CD4-positive, alpha-beta T cell treated with Interleukin-4 for 1 hour (primary cell): Measurements from ENCODE around the gene TMEM203.

Source experiments
- DNase-seq, 2 donors: peaks; one replicate each; pipeline ENCODE4 v3.0.0-alpha.2; 2020 to 2022

Gene TMEM203

DNA sequence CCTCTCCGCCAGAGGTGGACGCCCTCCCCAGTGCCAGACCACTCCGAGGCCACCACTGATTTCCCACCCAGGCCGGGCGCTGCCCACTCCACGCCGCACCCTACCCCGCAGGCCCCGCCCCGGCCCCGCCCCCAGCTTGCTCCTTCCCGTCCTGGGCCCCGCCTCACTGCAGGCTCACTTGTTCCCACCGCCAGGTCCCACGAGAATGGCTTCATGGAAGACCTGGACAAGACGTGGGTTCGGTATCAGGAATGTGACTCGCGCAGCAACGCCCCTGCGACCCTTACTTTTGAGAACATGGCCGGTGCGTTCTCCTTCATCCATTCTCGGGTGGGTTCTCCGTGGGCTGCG lies 42.1 kb downstream of the TMEM203 start:
- DNase-seq: no peak

DNA sequence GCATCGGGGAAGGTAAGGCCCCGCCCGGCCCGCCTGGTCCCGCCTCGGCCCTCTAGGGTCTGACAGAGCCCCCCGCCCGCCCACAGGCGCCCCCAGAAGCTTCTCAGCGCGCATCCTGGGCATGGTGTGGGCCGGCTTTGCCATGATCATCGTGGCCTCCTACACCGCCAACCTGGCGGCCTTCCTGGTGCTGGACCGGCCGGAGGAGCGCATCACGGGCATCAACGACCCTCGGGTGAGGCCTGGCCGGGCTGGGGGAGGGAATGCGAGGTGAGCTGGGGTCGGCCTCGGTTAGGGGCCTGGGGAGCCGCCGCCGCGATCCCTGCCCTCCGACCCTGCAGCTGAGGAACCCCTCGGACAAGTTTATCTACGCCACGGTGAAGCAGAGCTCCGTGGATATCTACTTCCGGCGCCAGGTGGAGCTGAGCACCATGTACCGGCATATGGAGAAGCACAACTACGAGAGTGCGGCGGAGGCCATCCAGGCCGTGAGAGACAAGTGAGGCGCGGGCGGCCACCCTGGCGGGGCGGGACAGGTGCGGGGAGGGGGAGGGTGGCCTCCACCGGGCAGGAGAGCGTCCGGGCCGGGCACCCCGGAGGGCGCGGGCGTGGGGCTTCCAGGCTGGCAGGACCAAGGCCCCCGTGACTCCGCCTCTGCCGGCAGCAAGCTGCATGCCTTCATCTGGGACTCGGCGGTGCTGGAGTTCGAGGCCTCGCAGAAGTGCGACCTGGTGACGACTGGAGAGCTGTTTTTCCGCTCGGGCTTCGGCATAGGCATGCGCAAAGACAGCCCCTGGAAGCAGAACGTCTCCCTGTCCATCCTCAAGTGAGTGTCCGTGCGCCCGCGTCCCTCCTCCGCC lies 42.7 kb downstream of the TMEM203 start:
- DNase-seq: no peak

DNA sequence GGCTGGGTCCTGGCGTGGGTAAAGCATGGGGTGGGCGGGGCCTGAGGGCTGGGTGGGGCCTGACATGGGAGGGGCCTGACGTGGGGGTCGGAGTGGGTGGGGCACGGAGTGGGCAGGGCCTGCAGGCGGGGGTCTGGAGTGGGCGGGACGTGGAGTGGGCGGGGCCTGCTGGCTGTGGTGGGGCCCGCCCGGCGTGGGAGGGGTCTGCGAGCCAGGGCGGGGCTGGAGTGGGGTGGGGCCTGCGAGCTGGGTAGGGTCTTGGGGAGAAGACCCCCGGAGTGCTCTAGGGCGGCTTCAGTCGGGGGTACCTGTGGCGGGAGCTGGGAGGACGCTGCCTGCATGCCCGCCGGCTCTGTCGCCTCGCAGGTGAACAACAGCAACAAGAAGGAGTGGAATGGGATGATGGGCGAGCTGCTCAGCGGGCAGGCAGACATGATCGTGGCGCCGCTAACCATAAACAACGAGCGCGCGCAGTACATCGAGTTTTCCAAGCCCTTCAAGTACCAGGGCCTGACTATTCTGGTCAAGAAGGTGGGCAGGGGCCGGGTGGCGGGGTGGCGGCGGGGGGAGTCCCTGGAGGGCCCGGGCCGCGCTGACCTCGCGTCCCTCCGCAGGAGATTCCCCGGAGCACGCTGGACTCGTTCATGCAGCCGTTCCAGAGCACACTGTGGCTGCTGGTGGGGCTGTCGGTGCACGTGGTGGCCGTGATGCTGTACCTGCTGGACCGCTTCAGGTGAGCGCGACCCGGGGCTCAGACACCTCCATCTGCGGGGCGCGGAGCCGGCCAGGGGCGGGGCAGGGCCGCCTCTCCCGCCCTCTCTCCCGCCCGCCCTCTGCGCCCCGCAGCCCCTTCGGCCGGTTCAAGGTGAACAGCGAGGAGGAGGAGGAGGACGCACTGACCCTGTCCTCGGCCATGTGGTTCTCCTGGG lies 43.6 kb downstream of the TMEM203 start:
- DNase-seq: no peak

DNA sequence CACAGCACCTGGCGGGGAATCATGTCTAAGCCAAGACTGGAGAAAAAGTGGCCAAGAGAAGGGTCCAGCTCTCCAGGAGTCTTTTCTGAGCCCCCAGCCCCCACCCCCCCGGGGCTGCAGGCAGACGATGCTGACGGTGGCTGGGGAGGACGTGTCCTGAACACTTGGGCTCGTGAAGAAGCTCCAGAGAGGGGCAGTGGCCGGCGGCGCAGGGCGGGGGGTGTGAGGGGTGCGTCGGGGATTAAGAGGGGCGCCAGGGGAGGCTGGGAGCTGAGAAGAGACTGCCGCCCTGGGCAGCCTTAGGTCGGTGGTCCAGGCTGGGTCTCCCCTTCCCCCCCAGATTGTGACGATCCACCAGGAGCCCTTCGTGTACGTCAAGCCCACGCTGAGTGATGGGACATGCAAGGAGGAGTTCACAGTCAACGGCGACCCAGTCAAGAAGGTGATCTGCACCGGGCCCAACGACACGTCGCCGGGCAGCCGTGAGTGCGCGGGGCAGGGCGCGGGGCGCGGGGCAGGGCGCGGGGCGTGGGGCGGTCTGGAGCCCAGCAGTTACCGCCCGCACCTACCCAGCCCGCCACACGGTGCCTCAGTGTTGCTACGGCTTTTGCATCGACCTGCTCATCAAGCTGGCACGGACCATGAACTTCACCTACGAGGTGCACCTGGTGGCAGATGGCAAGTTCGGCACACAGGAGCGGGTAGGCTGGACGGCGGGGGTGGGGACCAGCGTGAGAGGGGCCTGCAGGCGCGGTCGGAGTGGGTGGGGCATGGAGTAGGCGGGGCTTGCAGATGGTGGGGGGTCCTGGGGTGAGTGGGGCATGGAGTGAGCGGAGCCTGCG lies 44.5 kb downstream of the TMEM203 start:
- DNase-seq: no peak

DNA sequence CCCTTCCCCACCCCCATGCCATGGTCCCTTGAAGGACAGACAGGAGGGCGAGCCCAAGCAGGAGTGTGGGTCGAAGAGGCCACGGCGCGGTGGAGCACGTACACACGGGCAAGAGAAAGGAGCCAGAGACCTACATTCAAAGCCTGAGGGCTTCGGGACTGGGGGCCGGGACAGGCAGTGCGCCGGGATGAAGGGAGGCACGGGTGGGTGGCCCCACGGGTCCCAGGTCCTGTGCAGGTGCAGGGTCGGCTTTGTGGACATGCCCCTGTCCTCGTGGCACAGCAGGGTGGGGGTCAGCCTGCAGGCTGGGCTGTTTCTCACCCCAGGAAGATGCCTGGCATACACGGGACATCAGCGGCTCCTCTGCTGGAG lies 45.4 kb downstream of the TMEM203 start:
- no peak for DNase-seq

DNA sequence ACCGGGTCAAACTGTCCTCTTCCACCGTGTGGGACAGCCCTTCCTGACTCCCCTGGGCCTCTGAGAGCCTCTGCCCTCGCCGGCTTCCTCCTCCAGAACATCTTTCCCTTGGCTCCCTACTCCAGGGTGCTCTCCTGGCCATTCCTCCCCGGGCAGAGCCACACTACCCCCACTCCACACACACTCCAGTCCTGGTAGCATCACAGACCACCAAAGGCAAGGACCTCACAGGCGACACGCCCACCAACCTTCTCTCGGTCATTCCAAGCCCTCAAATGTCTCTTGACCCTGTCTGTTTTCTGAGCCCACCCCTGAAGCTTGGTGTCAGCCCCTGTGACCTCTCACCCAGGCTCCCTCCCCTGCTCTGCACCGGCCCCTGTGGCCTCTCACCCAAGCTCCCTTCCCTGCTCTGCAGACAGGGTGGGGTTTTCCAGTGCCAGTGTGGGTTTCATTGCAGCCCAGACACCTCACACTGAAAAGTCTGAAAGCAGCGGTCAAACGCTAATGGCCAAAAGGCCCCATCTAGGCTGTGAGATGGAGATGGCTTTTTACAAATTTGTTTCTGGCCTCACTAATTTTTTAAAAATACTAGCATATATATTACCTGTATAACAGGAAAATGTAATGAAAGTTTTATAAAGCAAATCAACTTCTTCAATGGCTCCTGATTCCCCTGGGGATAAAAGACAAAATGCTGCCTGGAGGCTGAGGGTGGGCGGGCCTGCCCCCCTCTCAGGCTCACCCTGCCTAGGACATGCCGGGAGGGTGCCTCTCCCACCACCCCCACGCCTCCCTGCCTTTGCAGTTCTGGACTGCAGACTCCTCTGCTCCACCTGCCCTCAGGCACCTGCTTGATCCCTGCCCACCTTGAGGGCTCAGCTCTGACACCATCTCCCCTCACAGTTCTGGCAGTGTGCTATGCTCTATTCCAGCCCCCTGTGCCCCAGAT lies 46.1 kb downstream of the TMEM203 start:
- no peak for DNase-seq

DNA sequence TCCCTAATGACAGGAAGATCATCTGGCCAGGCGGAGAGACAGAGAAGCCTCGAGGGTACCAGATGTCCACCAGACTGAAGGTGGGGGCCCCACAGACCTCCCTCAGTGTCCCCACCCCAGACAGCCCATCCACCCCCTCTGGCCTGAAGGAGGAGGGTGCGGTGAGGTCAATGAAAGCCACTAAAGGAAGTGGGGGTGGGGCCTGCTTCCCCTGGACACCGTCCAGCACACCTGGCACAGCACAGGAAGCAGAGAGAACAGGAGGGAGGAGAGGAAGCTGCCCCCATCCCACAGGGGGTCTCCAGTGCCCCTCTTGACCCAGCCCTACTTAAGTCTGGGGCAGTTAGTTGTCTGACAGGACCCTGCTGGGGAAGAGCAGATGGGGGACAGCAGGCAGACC lies 46.8 kb downstream of the TMEM203 start:
- no peak for DNase-seq

DNA sequence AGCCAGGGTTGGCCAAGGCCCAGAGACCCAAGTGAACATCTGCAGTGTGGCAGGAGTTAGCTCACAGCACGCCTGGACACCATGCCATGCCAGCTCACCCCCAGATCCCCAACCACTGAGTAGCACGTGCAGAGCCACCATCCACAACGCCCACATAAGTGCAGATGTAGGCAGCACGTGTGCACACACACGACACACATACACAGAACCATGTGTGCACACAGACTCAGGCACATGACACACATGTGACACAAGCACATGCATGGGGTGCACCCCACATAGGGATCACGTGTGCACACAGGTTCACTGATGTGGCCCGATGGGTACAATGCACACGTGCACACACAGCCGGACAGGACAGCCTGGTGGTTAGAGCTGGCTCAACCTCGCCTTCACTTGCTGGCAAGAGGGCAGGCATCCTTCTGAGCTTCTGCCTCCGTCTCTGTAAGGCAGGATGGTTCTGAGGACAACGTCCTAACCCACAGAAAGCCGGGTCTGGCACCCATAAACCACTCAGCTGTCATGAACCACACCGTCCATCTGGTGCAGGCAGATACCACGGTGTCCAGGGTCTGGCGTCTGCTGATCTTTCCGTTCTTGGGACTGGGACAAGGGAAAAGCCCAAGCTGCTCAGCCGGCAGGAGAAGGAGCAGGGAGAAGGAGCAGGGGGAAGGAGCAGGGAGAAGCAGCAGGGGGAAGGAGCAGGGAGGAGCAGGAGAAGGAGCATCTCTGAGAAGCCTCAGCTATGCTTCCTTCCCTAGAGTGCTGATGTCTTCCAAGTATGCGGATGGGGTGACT lies 47.6 kb downstream of the TMEM203 start:
- no peak for DNase-seq

DNA sequence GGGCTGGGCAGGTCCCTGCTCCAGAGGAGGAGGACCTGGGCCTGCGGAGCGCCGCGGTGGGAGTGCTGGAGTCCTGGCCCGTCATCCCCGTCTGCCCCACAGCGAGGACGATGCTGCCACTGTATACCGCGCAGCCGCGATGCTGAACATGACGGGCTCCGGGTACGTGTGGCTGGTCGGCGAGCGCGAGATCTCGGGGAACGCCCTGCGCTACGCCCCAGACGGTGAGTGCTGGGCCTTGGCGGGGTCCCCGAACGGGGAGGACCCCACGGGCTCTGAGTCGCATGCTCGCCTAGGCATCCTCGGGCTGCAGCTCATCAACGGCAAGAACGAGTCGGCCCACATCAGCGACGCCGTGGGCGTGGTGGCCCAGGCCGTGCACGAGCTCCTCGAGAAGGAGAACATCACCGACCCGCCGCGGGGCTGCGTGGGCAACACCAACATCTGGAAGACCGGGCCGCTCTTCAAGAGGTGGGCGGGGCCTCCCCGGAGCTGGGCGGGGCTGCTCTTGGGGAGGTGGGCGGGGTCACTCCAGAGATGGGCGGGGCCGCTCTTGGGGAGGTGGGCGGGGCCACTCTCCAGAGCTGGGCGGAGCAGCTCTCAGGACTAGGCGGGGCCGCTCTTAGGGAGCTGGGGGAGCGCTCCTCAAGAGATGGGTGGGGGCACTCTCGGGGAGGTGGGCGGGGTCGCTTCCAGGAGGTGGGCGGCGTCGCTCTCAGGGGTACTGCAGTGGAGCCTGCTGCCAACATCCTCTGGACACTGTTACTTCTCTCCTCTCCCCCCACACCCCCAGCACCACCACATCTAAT lies 48.7 kb downstream of the TMEM203 start:
- peak; percentile 44 to 55 for DNase-seq
